ENCODE results near the gene TTLL6.
A peak's percentile ranks its signal among the peaks of the same experiment; 100 is the strongest.
"Not testable (repeated sequence)": the region's sequence is repeated elsewhere in the genome, so short reads cannot be mapped to it uniquely, and the experiment has no call there.

TTLL6 gene

DNA sequence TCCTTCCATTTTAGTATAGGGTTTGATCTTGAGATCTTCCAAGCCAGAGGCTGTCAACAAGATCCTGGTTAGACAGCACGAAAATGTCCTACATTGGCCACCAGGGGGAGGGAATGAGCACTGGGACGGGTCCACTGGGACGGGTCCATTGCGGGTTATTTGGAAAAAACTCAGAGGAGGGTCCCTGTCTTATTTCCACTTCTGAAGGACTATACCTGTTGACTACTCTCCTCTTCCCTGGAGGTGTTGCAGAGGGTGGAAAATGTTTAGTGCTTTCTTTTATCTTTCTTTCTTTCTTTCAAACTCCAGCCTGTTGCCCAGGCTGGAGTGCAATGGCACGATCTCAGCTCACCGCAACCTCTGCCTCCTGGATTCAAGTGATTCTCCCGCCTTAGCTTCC, 2.5 kb downstream of the TTLL6 start:
- DNase-seq, result peak in 1 of 2 experiments; percentile 24

DNA sequence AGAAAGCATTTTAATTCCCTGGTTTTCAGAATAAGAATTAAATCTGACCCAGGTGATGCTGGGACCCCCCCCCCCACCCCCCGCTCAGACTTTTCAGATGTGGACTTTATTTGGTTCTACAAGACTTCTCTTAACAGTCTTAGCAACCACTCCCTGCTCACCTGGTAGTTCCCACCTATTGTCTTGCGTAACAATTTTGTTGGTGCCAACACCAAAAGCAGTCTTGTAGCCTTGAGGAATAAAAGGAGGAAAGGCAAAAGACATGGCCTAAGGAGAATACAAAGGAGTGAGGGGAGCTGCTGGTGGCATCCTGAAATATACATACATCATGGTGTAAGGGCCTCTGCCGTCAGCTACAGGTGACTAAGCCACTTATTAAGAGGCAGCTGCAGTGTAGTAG, 5.0 kb downstream of the TTLL6 start:
- no peak for DNase-seq

DNA sequence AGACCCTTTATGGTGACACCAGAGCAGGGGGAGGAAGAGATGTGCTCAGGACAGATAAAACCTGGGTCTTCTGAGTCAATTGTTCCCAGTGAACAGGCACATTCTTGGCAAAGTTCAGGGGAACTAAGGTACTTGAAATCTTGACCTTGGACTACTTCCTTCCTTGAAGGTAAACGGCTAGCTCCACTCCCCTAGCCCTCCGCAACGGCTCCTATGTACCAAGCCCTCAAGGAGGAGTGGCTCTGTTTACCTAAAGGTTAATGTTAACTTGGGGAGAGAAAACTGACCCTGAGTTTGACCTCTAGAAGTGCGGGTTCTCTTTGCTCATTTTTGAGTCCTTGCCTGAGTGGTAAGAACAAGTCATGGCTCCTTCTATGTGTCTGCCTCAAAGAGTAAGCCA, 7.8 kb downstream of the TTLL6 start:
- no peak for DNase-seq

- DNase-seq, result peak in 1 of 2 experiments; percentile 51
Measured at GRCh38 chr17:48804936-48805411, 12.1 kb downstream of the TTLL6 start.

GRCh38 chr17:48800626-48801217, 16.3 kb downstream of the TTLL6 start:
- no peak for DNase-seq

GRCh38 chr17:48799069-48799723, 17.8 kb downstream of the TTLL6 start:
- DNase-seq, result no peak

DNA sequence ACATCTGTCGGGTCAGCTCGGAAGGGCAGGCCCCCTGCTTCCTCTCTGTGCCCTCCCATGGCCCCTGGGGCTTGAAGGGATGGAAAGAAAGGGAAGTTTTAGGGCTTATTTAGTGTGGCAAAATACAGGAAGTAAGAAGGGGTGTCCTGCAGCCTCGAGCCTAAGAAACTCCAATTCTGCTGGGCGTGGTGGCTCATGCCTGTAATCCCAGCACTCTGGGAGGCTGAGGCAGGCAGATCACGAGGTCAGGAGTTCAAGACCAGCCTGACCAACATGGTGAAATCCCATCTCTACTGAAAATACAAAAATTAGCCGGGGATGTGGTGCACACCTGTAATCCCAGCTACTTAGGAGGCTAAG, 20.9 kb downstream of the TTLL6 start:
- DNase-seq, result not testable (repeated sequence)

GRCh38 chr17:48795444-48796162, 21.4 kb downstream of the TTLL6 start:
- DNase-seq, result no peak

DNA sequence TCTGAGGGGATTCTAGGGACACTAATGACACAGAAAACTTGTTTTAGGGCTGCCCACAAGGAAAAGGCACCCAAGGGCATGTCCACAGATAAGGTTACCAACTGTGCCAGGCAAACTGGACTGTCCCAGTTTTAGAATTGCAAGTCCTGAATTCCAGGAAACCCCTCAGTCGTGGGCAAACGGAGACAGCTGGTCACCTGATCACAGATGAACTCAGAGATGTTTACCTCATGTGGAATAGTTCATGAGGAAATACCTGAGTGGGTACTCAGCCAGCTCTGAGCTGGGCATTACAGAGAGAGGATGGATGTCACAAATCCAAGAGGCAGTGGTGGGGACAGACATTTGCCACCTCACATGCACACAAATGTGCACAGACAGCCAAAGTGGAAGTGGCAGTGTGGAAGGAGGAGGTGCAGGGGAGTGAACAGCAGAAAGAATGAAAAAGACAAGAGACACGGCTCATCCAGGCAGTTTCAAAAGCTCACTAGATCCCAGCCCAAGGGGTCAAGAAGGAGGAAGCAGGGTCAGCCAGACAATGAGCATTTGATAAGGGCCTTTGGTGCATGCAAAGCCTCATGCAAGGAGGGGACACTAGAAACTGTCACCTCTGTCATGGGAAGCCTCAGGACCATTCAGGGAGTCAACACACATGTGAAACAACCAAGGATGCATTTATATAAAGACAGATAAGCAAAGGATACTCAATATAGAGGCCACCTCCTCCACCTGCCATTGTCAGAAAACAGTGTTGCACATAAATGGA, 24.8 kb downstream of the TTLL6 start:
- DNase-seq, result no peak

GRCh38 chr17:48791128-48792032, 25.6 kb downstream of the TTLL6 start:
- peak in 1 of 2 experiments; percentile 68 for DNase-seq

DNA sequence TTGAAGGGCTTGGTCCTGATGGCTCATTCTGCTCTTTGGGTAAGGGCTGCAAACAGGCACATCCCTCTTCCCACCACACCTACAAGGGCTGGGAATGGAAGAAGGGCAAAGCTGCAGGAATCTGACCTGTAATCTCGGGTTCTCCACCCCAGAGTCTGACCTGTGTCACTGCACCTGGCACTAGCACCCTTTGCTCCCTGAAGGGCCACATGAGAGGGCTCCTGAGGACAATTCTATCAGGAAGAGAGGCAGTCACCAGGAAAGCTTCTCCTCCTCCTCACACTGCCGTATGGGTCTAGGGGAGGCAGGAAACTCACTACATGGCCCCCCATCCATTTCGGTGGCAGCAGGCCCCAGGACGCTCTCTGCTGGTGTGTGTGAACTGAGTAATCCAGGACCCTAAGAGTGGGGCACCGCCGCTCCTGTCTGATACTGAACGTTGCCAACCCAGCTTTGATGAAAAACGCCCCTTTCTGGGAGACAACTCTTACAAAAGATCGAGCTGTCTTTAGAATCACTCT, 26.4 kb downstream of the TTLL6 start:
- no peak for DNase-seq

DNA sequence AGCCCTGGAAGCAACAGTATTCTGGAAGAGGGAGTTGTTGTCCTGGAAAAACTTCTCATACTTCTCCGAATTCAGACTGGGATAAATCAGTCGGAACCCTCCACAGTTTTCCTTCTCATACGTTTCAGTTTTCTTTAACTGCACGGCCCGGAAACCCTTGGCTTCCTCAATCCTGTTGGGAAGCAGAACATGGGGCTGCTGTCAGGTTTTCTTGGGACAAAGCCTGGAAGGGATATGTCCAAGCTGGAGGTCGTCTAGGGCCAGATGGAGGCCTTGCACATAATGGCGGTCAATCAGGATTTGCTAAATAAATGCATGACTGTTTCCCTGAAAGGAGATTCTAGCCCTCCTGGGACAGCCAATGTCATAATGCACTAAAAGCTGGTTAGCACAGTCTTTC, 29.2 kb downstream of the TTLL6 start:
- no peak for DNase-seq

GRCh38 chr17:48779421-48779820, 37.6 kb downstream of the TTLL6 start:
- DNase-seq, result no peak

GRCh38 chr17:48776602-48777001, 40.4 kb downstream of the TTLL6 start:
- DNase-seq, result no peak

GRCh38 chr17:48773245-48773644, 43.8 kb downstream of the TTLL6 start:
- DNase-seq, result no peak

GRCh38 chr17:48770954-48771353, 46.1 kb downstream of the TTLL6 start:
- no peak for DNase-seq

GRCh38 chr17:48769009-48769675, 47.9 kb downstream of the TTLL6 start:
- no peak for DNase-seq

DNA sequence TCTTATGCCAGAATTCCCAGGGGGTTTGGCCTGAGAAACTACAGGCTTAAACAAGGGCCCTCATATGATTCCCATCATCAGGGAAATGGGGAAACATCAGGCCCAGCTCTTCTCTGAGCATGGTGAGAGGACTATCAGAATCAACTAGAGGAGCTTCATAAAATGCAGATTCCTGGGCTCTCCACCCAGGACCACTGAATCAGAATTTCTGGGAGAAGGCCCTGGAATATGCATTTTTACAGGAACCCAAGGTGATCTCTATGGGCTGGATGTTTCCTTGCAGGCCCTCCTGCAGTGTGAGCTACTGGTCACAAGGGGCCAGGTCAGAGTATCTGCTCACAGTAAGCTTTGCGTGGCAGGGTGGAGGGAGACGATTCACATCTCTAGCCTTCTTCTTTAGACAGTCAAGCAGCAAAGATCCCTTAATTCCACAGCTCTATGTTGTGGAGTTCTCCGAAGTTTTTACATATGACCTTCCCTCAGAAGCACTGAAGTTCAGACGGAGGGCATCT, 49.7 kb downstream of the TTLL6 start:
- no peak for DNase-seq

GRCh38 chr17:48761114-48761513, 55.9 kb downstream of the TTLL6 start:
- no peak for DNase-seq

- no peak for DNase-seq
Measured at GRCh38 chr17:48760411-48760810, 56.6 kb downstream of the TTLL6 start.

GRCh38 chr17:48759288-48759687, 57.7 kb downstream of the TTLL6 start:
- no peak for DNase-seq
